ENCODE results near the gene NTN1. TPM values are rescaled to one million over a fixed set of nuclear protein-coding genes. Genes with fewer than 3 reads are reported as not detected.

The NTN1 gene
- total RNA-seq, 1 experiment from 2014 or later: 17.7 TPM

GRCh38 chr17:9009737-9010136 is 11.6 kb upstream of the NTN1 start:
- no peak for DNase-seq
- H3K4me3 ChIP-seq: no peak overlapping the region
- no peaks in the 10 kb centered on the region for H3K36me3 ChIP-seq (ENCODE audit: low read depth)
- H3K79me2 ChIP-seq (ENCODE audit: low read depth): no peaks in the 10 kb centered on the region
- H3K4me1 ChIP-seq (replicated peaks; ENCODE audit: insufficient read depth): no peaks in the 10 kb centered on the region
- H3K27ac ChIP-seq: no peak overlapping the region
- no peak overlapping the region for H2AFZ ChIP-seq
- no peaks in the 10 kb centered on the region for H3K27me3 ChIP-seq (ENCODE audit: insufficient read depth, low read depth)
- H3F3A ChIP-seq (ENCODE audit: insufficient read depth, low read depth): no peaks in the 10 kb centered on the region
- CTCF ChIA-PET: interaction anchor here (0.7 kb wide), 2 partner anchors 49 to 206 kb away, joined by 3 read pairs; no protein-coding TSS in a partner anchor
- no peaks in the 10 kb centered on the region for H3K9me3 ChIP-seq (ENCODE audit: insufficient read depth, low read depth)
- H3K4me2 ChIP-seq: no peak overlapping the region
- intact Hi-C loops (cut with micrococcal nuclease; ENCODE audit: unreplicated experiment): loop anchor here (10.0 kb wide), 1 partner anchor 105 kb away; no protein-coding TSS in a partner anchor
- POLR2A ChIA-PET (ENCODE audit: unreplicated experiment): interaction anchor here (0.6 kb wide), 2 partner anchors 188 to 703 kb away, joined by 5 to 12 read pairs; no protein-coding TSS in a partner anchor
- TF ChIP-seq, protein P1, sequence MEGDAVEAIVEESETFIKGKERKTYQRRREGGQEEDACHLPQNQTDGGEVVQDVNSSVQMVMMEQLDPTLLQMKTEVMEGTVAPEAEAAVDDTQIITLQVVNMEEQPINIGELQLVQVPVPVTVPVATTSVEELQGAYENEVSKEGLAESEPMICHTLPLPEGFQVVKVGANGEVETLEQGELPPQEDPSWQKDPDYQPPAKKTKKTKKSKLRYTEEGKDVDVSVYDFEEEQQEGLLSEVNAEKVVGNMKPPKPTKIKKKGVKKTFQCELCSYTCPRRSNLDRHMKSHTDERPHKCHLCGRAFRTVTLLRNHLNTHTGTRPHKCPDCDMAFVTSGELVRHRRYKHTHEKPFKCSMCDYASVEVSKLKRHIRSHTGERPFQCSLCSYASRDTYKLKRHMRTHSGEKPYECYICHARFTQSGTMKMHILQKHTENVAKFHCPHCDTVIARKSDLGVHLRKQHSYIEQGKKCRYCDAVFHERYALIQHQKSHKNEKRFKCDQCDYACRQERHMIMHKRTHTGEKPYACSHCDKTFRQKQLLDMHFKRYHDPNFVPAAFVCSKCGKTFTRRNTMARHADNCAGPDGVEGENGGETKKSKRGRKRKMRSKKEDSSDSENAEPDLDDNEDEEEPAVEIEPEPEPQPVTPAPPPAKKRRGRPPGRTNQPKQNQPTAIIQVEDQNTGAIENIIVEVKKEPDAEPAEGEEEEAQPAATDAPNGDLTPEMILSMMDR (conservative IDR thresholded peaks at IDR 0.05): no peak
- no peak for TF ChIP-seq EZH2 (IDR thresholded peaks at IDR 0.05; ENCODE audit: low read depth)
- H4K20me1 ChIP-seq (ENCODE audit: insufficient read depth): no peaks in the 10 kb centered on the region
- no peaks in the 10 kb centered on the region for H3K9me2 ChIP-seq (ENCODE audit: insufficient read depth)
- BruUV-seq (replicated peaks): no TSS peak

- intact Hi-C loops (cut with micrococcal nuclease; ENCODE audit: unreplicated experiment): no loop called here
- DNase-seq: no peak
- BruUV-seq (replicated peaks): no TSS peak
- H3K27ac ChIP-seq: no peak overlapping the region
- no peaks in the 10 kb centered on the region for H3K79me2 ChIP-seq (ENCODE audit: low read depth)
- no peak overlapping the region for H2AFZ ChIP-seq
- no peaks in the 10 kb centered on the region for H3K4me1 ChIP-seq (replicated peaks; ENCODE audit: insufficient read depth)
- no peaks in the 10 kb centered on the region for H3K9me2 ChIP-seq (ENCODE audit: insufficient read depth)
- H3K9me3 ChIP-seq (ENCODE audit: insufficient read depth, low read depth): no peaks in the 10 kb centered on the region
- ChIA-PET POLR2A (ENCODE audit: unreplicated experiment) (no interaction called here), CTCF (no interaction called here)
- H3K27me3 ChIP-seq (ENCODE audit: insufficient read depth, low read depth): no peaks in the 10 kb centered on the region
- no peaks in the 10 kb centered on the region for H3F3A ChIP-seq (ENCODE audit: insufficient read depth, low read depth)
- H3K4me2 ChIP-seq: no peak overlapping the region
- TF ChIP-seq EZH2 (IDR thresholded peaks at IDR 0.05; ENCODE audit: low read depth): no peak
- TF ChIP-seq, protein P1 (conservative IDR thresholded peaks at IDR 0.05): no peak
- H3K4me3 ChIP-seq: no peak overlapping the region
- no peaks in the 10 kb centered on the region for H4K20me1 ChIP-seq (ENCODE audit: insufficient read depth)
- H3K36me3 ChIP-seq (ENCODE audit: low read depth): no peaks in the 10 kb centered on the region
Observed at GRCh38 chr17:9011001-9011400, 10.3 kb upstream of the NTN1 start.

DNA sequence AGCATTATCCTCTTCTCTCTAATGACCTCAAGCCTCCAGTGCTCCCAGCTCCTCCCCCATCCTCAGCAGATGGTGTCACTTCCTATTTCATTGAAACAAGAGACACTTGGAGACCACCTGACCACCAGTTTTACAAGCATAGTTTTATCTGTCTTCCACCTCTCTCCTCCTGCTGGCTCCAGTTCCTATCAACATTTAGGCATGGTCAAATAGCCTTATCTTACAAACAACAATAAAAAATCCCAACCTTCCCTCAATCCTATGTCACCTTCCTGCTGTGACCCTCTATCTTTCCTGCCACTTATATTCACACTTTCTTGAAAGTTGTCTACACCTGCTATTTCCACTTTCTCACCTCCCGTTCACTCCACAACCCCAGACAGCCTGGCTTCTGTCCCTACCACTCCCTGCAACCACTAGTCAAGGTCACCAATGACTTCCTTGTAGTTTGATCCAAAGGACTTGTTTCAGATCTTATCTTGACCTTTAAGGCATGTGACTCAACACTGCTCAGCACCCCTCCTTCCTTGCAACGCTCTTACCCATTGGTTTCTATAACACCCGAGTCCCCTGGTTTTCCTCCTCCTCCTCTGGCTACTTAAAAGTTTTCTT is 4.3 kb upstream of the NTN1 start:
- no TSS peak for BruUV-seq (replicated peaks)

More for the DNA sequence above, 4.3 kb upstream of the NTN1 start:
- TF ChIP-seq, protein P1 (conservative IDR thresholded peaks at IDR 0.05): no peak
- TF ChIP-seq EZH2 (IDR thresholded peaks at IDR 0.05; ENCODE audit: low read depth): no peak
- POLR2A ChIA-PET (ENCODE audit: unreplicated experiment): no interaction called here
- H2AFZ ChIP-seq: peak overlapping the region; percentile 66; the same call in 1 of the 2 replicates
- H3K4me1 ChIP-seq (replicated peaks; ENCODE audit: insufficient read depth): peaks cover 17% of the 10 kb centered on the region
- intact Hi-C loops (cut with micrococcal nuclease; ENCODE audit: unreplicated experiment): loop anchor here (1.0 kb wide), 1 partner anchor 34 kb away; no protein-coding TSS in a partner anchor
- H3K4me3 ChIP-seq: peak overlapping the region; percentile 31; the same call in 1 of the 2 replicates
- H3K27me3 ChIP-seq (ENCODE audit: insufficient read depth, low read depth): no peaks in the 10 kb centered on the region
- H3K9me3 ChIP-seq (ENCODE audit: insufficient read depth, low read depth): no peaks in the 10 kb centered on the region
- no peaks in the 10 kb centered on the region for H3K79me2 ChIP-seq (ENCODE audit: low read depth)
- CTCF ChIA-PET: no interaction called here
- peak; percentile 60 to 80 for DNase-seq
- peaks cover 13% of the 10 kb centered on the region; the same call in 1 of the 2 replicates for H3F3A ChIP-seq (ENCODE audit: insufficient read depth, low read depth)
- no peak overlapping the region for H3K27ac ChIP-seq
- H3K4me2 ChIP-seq: peak overlapping the region; percentile 75
- H3K9me2 ChIP-seq (ENCODE audit: insufficient read depth): no peaks in the 10 kb centered on the region
- no peaks in the 10 kb centered on the region for H3K36me3 ChIP-seq (ENCODE audit: low read depth)
- H4K20me1 ChIP-seq (ENCODE audit: insufficient read depth): no peaks in the 10 kb centered on the region

All from PC-9 (cell line).